UCSD-AML1 (cell line): ENCODE results near the gene GOT2.
"Not testable (repeated sequence)": the region's sequence is repeated elsewhere in the genome, so short reads cannot be mapped to it uniquely, and the experiment has no call there.

Experiments used
- DNase-seq: peaks from one replicate; lab custom pipeline; 2025; ENCODE audit not compliant: unreplicated experiment; lab: John Stamatoyannopoulos, UW

The GOT2 gene

DNA sequence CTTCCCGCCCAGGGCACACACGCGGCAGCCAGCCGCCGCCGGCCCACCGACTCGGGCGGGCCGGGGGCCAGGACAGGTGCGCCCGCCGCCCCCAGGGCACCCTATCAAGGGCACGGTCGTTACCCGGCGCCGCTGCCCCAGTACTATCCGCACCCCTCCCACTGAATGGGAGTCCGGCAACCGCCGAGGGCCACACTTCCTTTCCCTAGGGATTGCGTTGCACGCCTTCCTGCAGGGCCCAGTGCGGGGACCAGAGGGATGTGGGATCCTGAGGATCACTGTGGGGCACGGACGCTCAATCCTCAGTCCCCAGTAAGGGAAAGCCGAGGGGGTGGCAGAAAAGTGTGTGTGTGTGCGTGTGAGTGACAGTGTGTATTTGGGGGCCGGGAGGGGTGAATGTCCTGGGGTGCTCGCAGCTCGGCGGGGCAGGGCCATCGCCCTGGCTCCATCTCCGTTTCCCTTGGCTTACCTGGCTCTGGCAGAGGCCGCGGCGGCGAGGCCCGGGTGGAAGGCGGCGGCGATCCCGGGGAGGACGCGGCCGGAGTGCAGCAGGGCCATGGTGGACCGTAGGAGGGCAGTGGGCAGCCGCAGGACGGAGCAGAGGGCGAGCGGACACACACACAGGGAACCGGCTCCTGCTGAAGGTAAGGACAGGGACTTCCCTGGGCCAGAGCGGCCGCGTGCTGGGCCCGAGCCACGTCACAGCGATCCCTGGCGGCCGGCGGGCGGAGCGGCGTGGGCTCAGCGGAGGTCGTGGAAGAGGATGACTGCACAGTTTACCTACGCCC lies at the start of gene GOT2:
Gene GOT2, minus strand, starts transcription at position 646 of the 788 bp plus-strand sequence. Its CDS starts 88 bp downstream, at position 558.
- DNase-seq, result peak; percentile 86

- not testable (repeated sequence) for DNase-seq
Measured at GRCh38 chr16:58779291-58779690, 45.2 kb upstream of the GOT2 start.

GRCh38 chr16:58773870-58774269 lies 39.8 kb upstream of the GOT2 start:
- no peak for DNase-seq

- no peak for DNase-seq
Measured at GRCh38 chr16:58768145-58768544, 34.0 kb upstream of the GOT2 start.

DNA sequence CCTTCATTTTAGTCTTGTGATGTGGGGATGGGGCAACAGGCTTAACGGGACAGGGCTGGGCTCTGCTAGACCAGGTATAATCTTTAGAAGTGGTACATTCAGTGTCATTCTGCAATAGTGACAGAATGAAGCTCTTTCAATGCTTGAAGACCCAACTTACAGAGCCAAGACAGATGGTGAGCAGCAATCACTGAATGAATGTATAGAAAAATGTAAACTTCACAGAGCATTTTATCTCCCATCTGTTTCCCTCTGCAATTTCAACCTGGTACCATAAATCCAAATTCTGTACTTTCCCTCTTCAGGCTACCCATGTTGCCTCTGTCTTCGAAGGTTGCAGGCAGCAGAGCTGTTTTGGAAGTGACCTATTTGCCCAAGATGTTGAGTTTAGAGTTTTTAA lies 33.5 kb upstream of the GOT2 start:
- DNase-seq, result no peak

DNA sequence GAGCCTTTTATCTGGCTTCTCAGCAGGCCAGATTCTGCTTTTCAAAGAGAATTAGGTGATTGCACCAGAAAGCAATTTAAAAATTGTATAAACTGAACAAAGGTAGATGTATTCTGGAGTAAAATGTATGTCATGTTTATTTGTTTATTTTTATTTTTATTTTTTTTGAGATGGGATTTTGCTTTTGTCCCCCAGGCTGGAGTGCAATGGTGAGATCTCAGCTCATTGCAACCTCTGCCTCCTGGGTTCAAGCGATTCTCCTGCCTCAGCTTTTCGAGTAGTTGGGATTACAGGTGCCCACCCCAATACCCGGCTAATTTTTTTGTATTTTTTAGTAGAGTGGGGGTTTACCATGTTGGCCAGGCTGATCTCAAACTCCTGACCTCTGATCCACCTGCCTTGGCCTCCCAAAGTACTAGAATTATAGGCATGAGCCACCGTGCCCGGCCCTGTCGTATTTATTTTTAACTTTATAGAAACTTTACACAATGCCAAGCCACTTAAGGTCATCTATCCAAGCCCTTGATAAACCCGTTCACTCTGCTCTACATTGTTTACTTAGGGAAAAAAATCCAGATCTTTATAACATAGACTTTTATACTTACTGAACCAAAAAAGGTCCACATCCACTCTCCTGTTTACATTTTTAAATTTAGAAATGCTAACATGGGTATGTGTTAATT lies 22.7 kb upstream of the GOT2 start:
- no peak for DNase-seq

DNA sequence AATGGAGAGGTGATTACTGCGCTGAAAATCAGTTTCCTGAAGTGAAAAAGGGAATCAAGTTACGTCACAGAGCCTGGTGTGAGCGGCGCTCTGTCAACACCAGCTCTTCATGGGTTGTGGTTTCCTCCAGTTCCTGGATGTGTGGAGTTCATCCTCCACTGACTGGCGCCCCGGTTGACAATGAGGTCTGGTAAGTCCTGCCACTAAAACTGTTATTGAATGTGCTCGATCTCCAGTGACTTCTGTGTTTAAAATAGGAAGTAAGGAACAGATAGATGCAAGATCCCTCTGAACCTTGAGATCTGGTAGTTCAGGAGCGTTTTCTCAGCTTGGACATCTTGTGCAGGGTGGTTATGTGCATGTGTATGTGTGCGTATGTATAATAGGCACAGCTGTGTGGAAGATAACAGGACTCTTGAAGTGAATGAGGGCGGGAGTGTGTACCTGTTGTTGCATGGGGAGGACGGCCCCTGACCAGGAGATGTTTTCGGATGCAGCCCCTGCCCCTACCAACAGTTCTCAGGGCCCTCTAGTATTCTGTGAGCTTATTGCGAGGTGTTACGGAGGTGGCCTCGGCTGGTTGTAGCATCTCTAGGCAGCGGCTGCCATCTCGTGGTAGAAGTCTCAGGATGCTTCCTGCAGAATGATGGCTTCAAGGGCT lies 22.0 kb upstream of the GOT2 start:
- DNase-seq, result peak; percentile 74

- DNase-seq, result no peak
Measured at GRCh38 chr16:58753711-58754134, 19.6 kb upstream of the GOT2 start.

GRCh38 chr16:58744497-58744896 lies 10.4 kb upstream of the GOT2 start:
- DNase-seq, result no peak

DNA sequence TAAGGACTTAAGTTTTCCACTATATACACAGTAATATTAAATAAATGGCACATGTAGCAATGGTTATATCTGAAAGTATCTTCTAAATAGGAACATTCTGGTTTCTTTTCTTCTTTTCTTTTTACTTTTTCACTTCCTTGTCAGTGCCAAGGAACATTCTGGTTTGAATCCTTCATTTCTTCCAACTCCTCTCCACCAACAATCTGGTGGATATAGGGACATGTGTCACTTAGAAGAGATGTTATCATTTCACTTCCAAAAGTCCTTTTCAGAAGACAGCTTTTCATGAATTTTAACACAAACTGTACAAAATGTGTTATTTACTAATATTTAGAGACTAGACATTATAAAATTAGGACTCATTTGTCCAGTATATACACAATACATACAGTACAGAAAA lies 7.9 kb upstream of the GOT2 start:
- no peak for DNase-seq

GRCh38 chr16:58741166-58741565 lies 7.0 kb upstream of the GOT2 start:
- no peak for DNase-seq

DNA sequence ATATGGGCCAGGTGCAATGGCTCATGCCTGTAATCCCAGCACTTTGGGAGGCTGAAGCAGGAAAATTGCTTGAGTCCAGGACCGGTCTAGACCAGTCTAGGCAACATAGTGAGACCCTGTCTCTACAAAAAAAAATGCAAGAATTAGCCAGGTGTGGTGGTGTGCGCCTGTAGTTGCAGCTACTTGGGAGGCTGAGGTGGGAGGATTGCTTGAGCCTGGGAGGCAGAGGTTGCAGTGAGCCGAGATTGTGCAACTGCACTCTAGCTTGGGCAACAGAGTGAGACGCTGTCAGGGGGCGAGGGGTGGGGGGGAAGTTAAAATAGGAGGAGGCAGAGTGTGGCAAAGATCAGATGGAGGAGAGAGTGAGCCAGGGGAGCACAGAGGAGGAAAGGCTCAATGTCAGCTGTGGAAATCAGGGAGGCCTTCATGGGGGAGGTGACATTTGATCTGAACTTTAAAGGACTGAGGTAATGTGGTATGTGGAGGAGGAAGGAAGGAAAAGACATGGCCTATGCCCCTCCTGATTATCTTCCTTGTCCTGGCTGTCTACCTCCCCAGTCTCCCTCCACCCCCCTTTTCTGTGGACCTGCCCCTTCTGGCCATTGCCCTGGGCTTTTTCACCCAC lies 4.7 kb upstream of the GOT2 start:
- DNase-seq, result no peak

DNA sequence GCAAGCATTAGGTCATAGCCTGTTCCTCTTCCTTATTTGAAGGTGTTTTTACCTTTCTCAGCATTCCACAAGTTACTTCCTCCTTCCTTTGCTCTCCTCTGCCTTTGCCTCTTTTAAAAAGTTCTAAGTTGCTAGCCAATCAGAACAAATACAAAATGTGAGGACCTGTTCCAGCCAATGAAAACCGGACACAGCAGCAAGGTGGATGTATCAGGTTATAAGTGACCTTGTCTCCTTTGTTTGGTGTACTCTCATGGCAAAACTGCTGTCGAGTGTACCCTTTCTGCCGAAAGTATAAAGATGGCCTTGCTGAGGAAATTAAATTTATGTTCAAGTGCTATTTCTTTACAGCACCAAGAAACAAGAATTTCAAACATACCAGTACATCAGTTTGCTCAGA lies 2.2 kb upstream of the GOT2 start:
- not testable (repeated sequence) for DNase-seq

DNA sequence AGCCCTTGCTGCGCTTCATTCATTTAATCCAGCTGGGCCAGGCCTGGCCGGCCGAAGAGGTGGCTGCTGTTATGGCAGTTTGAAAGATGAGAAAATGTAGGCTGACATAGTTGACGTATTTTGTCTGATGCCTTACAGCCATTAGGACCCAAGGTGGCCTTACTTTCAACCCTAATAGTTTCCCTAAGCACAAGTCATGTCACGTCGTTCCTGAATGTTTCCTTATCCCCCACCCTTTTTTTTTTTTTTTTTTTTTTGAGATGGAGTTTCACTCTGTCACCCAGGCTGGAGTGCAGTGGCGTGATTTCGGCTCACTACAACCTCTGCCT lies 307 bp upstream of the GOT2 start:
- DNase-seq, result no peak

DNA sequence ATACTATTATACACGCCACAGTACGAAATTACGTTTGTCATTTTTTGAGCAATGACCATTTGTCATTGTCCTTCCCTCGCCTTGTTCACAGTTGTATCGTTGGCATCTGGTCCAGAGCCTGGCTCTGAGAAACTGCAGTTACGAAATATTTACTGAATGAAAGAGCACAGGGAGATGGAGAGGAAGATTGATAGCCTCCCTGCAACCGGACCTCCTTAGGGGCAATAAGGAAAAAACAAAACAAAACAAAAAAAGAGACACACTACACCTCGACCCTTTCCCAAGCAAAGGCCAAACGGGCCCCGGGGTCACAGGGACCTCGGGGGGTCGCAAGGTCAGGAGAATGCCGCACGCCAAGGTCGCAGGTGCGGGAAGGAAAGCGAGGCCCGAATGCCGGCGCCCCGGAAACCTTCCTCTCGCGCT lies 857 bp downstream of the GOT2 start:
- no peak for DNase-seq

DNA sequence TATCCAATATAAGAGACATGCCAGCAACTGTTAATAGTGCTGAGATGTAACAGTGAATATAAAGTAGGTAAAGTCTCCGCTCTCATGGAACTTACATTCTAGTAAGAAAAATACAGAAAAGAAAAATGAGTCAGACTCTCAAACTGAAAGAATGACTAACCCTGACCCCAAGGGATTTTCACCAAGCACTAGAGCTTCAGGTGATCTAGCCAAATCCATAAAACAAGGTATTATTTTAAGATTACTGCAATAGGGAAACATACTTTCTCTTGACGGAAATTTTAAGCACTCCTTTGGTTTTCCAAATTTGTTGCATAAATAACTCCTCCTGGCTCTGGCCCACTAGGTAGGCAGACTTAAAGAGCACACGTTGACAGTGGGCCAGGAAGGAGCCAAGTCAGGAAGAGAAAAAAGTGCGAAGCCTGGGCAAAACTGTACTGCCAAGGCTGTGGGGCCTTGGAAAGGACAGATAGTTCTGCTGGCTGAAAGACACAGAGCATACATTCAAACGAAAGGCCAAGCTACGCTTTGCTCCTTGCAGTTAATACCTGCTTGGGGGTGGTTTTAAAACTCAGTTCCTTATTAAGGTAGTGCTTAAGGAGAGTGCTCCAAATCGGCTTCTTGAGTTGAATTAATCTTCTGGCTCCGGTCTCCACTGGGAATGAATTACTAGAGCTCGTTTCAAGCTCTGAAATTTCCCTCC lies 1.4 kb downstream of the GOT2 start:
- no peak for DNase-seq

- no peak for DNase-seq
Measured at GRCh38 chr16:58730724-58731370, 3.3 kb downstream of the GOT2 start.

- no peak for DNase-seq
Measured at GRCh38 chr16:58727796-58728568, 6.1 kb downstream of the GOT2 start.

DNA sequence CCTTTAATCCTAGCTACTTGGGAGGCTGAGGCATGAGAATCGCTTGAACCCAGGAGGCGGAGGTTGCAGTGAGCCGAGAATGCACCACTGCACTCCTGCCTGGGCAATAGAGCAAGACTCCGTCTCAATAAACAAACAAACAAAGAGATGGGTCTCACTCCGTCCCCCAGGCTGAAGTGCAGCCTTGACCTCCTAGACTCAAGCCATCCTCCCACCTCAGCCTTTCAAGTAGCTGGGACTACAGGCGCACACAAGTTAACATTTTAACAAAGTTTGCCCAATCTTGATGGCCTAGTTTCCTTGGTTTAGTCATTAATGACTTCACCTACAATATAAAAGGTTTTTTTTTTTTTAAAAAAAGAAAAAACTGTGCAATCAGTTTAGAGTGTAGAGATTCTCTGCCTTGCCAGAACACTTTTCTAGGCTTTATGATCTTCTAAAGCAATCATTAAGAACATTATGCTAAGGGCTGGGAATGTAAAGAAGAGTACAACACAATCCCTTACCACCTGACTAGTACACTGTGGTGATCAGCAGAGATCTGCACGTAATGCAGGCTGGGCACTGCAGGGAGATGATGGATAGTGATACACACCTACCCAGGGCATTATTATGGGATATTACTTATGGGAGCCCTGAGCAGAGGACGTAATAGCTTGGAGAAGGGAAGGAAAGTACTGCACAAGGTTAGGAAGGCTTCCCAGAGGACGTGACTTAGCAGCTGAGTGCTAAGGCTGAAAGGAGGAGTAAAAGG lies 6.9 kb downstream of the GOT2 start:
- DNase-seq, result no peak
